NCI-H2227 treated with DMSO at 0.1 percent for 48 hours (cell line): Measurements from ENCODE around the gene BICRAL.
"Not testable (repeated sequence)": the region's sequence is repeated elsewhere in the genome, so short reads cannot be mapped to it uniquely, and the experiment has no call there.

ENCODE experiments used
- DNase-seq: peaks from one replicate; lab custom pipeline; 2025; lab: John Stamatoyannopoulos, UW

The BICRAL gene

DNA sequence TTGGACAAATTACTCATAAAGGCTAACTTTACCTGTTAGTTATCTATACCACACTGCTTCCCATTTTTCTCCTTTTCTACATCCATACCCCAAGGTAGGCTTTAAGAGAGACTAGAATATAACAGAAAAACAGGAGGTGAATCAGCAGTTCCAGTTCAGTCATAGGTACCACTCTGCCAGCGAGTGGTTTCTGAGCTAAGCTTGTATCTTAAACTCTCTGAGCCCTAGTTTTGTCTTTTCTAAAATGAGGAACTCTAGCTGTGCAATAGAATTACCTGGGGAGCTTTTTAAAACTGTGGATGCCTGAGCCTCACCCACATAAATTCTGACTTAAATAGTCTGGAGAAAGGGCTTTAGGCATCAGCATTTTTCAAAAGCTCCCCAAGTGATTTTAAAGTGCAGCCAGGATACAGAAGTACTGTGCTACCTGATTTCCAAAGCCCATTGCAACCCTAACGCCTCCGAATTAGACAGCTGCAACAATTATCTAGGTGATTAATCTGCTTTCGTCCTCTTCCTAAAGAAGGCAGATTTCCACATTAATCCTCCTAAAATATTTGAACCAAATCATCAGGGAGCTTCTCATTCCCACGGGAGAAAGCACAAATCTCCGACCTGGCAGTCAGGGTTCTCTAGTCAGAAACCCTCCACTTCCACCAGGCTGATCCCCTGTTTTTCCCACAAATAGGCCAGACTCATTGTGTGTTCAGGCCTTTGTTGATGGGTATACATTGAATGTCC is 60.2 kb downstream of the BICRAL start:
- DNase-seq, result no peak

DNA sequence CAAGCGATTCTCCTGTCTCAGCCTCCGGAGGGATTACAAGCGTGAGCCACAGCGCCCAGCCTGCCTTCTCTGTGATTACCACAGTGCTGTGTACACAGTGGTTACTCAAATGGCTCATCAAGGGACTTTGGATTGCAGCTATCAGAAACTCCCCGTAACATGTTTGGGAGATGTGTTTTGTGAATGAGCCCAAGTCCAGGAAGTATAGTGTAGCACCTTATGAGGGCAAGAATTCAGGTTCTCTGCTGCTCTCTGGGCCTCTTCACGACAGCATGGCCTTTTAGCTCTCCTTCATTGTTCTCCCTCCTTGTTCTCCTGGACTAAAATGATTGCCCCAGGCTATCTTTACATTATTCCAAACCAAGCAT is 63.5 kb downstream of the BICRAL start:
- no peak for DNase-seq

DNA sequence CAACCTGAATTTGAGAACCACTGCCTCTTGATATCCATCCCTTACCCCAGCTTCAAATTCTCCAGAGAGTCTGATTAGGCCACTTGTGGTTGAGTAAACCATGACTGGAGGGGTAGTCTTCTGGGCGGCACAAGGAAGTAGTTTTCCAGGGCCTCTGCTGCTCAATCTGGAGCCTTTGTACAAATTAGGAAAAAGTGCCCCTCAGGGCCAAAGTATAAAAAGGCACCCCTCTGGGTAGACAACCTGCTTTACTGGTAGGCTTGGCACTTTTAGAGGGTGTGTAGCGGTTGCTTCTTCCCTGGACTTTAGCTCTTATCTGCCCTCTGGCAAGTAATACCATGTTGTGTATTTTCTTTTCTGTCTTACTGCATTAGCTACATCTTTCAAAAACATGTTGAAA is 64.7 kb downstream of the BICRAL start:
- DNase-seq, result no peak

DNA sequence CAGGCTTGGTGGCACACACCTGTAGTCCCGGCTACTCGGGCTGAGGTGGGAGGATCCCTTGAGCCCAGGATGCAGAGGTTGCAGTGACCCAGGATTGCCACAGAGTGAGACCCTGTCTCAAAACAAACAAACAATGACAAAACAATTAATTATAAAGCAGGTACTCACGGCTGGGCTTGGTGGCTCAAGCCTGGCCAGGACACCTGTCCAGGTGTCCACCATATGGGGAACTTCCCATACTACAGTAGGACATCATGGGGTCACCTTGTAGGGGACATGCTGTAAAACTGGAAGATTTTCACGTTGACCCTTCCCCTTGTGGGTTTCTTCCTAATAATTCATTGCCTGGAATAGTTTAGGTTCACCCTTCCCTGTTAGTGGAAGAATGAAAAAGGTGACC is 66.8 kb downstream of the BICRAL start:
- no peak for DNase-seq

DNA sequence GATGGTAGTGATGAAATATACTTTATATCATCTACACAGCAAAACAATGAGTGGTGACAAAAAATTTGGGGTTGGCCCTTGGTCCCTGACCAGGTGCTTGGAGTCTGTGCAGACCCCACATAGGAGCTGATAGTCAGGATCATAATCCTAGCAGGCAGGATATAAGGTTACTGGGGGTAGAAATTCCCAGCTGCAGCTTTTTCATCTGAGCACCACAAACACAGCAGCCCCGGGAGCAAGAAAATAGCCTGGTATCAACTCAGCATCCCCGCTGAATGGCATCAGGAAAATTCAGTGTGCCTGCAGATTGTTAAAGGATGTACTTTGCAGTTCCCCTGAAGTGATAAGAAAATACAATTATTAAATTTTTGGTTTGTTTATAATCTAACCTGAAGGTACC is 69.7 kb downstream of the BICRAL start:
- no peak for DNase-seq

DNA sequence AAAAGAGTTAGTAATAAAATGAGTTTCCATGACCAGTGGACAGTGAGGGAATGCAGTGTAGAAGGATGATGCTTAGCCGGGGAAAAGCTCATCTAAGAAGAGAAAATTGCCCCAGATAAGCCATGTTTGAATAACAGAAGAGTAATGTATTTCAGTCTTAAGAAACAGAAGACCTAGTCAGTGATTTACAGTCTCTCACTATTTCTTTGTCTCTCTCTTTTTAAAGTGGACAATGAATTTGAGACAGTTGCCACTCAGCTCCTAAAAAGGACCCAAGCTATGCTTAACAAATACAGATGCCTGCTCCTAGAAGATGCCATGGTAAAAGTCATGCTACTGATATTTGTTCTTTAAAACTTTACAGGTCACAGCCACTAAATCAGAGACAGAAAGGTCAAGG is 78.2 kb downstream of the BICRAL start:
- DNase-seq, result no peak

DNA sequence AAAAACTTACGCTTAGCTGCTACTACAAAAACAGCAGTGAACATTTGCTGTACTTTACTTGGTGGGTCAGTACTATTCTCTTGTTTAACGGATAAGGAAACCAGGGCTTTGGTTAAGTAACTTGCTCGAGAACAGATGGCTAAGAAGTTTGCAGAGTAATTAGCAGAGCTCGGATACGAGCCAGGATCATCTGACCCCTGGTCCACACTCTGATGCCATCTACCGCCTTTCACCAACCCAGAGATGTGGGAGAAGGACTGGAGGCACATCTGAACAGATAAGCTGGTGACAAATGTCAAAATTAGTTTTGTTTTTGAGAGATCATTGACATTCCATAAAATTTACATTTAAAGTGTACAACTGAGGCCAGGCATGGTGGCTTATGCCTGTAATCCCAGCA is 78.6 kb downstream of the BICRAL start:
- no peak for DNase-seq

DNA sequence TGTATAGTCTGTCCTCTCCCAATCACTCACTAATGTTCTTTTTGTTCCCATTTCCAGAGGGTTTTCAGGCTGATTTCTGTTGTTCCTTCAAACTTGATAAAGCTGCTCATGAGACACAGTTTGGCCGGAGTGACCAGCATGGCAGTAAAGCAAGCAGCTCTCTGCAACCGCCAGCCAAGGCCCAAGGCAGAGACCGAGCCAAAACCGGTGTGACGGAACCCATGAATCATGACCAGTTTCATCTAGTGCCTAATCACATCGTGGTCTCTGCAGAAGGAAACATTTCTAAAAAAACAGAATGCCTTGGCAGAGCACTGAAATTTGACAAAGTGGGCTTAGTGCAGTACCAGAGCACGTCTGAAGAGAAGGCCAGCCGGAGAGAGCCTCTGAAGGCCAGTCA is 82.8 kb downstream of the BICRAL start:
- no peak for DNase-seq

DNA sequence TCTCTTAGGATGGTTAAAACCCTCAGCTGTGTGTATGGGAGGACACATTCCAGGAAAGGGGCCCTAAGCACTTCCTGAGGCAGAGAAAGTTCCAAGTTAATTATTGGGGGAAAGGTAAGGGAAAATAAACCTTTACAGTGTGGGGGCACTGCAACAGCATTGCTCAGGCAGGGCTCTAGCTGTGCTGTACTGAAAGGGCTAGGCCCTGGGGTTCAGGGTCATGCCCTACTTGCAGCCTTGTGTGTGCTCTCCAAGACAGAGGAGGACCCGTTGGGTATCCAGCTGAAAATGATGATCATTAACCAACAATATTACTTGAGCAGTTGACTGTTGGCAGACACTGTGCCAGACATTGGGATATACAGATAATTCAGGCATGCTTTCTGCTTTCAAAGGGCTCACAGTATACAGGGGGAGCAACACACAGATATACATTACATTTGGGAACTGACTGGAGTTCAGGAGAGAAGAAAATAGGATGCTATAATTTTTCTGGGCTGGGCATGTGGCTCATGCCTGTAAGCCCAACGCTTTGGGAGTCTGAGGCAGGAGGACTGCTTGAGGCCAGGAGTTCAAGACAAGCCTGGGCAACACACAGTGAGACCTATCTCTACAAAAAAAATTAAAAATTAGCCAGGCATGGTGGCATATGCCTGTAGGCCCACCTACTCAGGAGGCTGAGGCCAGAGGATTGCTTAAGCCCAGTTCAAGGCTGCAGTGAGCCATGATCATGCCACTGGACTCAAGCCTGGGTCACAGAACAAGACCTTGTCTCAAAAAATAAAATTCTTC is 88.5 kb downstream of the BICRAL start:
- no peak for DNase-seq

DNA sequence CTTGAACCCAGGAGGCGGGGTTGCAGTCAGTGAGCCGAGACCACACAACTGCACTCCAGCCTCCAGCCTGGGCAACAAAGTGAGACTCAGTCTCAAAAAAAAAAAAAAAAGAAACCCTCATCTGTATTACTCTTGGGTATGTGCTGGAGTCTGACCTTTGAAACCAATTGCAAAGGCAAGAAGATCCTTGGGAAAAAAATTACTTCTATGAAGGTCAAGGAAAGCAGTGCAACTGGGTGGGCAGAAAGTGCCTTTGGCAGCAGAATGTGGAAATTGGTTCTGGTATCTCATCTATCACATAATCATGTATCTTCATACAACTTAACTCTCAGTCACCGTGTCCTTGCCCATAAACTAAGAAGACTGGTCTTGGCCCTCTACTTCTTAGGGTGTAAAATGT is 89.9 kb downstream of the BICRAL start:
- DNase-seq, result no peak

DNA sequence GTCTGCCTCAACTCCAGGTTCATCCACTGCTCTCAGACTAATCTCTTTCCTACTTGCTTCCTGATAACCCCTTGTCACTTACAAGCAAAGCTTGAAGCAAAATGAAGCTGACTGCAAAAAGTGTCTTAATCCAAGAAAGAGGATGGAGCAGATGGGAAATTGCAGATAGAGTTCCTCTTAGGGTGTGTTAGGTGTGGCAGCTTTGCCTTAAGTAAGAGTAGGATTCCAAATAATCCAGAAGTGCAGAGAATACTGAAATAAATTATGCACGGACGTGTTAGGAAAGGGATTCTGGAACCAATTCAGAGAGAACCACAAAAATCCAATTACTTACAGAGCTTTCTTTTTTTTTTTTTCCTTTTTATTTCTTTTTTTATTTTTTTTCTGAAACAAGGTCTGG is 91.5 kb downstream of the BICRAL start:
- DNase-seq, result no peak

DNA sequence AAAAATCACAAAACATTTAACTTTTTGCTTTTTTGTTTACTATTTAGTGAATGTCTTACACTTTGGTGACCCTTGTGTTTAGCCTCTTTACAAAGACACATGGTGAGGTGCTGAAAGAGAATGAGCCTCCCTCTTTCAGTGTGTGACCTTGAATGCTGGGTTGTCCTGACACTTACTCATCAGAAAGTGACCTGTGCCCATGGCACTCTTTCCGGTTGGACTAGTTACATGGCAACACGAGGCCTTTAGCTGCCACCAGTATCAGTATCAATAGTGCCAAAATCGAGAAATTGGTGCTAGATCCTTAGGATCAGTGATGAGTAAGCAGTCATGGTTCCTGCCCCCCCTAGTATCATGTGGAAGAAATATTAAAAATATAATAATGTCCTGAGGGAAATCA is 95.8 kb downstream of the BICRAL start:
- DNase-seq, result no peak

DNA sequence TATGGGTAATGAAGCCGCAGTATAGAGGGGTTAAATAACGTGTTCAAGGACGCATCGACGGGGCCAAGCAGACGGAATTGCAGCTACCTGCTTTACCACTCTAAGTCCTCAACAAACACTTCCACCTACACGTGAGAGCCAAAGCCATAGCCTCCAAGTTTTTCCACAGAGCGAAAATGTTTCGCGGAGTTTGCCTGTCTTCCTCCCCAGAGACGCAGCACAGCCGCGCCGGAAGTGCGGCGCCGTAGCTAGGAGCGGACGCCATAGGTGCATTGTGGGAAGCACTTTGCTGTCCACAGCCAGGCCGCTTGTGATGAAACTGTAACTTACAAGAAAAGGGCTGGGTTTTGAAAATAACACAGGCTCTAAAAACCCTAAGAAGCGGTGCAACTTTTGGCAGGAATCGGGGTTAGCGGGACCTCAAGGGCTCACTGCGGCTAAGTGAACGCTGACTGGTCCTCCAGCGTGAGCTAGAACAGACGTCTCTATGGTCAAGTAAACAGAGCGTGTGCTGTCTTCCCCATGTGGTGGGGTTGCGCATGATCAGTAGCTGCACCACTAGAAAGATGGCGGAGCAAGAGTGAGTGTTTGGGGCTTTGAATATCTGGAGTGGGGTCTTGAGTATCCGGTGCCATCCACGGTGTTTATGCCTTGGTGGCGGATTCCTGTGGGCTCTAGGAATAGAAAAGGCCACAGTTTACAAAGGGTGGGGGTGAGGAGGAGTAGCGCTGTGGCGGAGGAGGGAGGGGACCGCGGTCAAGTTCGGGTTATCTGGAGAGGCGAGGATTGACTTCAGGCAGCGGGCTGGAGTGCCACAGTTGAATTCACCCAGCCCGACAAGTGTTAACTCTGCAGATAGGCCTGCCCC is 97.8 kb downstream of the BICRAL start, which contains the start of gene RPL7L1:
Gene RPL7L1, plus strand, starts transcription at position 245 of the 868 bp plus-strand sequence. Its CDS starts 295 bp downstream, at position 540.
- peak; percentile 97 for DNase-seq

DNA sequence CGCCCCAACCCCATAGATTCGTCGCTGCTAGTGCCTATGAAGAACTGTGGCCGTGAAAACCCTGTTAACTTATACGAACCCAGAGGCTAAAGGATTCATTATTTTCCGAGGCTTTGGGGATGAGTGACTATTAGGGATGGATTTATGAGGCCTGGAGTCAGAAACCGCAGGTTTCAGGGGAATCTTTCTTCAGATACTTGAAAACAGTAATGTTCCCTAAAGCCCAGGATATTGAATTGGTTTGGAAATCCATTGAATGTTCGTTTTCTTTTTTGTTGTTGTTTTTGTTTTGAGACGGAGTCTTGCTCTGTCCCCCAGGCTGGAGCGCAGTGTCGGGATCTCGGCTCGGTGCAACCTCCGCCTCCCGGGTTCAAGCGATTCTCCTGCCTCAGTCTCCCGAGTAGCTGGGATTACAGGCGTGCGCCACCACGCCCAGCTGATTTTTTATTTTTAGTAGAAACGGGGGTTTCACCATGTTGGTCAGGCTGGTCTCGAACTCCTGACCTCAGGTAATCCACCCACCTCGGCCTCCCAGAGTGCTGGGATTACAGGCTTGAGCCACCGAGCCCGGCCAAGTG is 98.5 kb downstream of the BICRAL start:
- not testable (repeated sequence) for DNase-seq

DNA sequence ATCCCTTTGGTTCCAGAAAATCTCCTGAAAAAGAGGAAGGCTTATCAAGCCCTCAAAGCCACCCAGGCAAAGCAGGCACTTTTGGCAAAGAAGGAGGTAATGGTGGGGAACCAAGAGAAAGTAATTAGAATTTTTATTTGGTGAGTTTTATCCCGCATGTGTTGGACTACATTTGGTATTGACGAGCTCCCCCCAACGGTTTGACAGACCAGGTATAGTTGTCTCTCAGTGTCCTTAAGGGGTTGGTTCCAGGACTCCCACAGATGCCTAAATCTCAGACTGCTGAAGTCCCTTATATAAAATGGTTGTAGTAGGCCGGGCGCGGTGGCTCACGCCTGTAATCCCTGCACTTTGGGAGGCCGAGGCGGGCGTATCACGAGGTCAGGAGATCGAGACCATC is 99.0 kb downstream of the BICRAL start:
- not testable (repeated sequence) for DNase-seq

DNA sequence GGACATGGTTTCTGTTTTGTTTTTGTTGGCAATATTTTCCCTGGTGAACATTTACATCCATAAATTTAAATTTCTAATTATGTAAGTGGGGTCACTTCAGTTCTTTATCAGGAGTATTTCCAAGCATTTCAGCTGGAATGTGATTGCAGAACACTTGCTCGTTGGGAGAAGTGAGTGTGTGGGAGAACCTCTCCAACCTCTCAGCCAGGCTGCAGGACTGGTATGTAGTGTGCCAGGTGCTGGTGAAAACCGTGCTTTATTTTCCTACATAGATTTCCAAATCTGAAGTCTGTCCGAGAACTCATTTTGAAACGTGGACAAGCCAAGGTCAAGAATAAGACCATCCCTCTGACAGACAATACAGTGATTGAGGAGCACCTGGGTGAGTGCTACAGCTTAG is 103.8 kb downstream of the BICRAL start:
- no peak for DNase-seq

DNA sequence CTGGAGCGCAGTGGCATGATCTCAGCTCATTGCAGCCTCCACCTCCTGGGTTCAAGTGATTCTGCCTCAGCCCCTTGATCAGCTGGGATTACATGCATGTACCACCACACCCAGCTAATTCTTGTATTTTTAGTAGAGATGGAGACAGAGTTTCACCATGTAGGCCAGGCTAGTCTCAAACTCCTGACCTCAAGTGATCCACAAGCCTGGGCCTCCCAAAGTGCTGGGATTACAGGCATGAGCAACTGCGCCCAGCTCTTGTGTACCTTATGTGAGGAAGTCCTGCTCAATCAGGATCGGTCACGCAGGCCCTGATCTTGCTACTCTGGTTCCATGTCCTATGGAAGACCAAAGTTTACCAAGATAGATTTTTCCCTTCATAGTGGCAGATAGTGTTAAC is 106.3 kb downstream of the BICRAL start:
- DNase-seq, result not testable (repeated sequence)

DNA sequence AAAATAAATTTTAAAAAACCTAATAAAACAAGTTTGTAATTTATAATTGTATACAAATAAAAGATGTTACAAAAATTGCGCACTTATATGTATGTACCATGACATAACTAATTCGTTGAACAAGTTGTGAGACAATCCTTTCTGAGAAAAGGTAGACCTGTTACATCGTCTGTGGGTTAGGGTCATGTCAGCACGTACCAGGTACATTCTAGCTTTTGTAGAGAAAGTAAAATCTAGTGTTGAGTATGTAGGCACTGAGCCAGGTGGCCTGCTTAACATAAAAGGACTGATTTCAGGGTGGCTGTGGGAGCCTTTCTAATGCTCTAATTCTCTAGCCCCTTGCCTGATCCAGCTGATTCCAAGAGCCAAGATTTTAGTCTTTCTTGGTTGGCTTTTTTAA is 108.0 kb downstream of the BICRAL start:
- DNase-seq, result no peak

DNA sequence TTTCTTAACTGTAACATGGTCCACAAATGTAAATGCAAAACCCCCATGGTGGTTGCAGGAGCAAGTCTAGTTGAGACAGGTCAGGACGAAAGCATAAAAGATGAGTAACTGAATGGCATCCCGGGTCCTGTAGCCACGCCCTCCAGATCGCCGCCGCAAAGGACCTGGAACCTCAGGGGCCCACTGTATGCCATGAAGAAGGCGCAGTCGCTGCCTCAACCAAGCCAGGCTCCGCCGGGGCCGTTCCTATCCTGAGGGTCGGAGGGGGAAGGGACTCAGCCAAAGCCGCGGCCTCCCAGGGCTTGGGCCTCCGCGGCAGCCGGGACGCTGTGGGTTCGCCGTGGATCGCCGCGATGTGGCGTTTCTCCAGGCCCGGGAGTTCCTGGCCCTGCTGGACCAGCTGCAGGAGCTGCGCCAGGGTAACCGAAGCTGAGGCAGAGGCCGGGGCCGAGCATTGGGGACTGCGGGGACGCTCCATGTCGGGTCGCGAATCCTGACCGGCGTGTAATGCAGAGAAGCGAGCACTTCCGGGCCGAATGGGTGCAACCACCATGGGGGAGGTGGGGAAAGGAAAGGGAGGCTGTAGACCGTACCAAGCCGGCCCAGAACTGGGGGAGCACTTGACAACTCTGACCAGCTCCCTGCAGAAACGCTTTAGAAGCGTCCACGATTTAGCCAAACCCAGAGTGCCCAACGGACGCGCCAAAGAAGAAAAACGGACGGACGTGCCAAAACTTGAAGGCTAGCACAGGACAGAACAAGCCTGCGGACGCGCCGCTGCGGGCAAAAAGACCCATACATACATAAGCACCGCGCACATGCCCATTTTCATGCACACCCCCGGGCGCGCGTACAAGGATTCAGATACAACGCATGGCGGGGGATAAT is 108.7 kb downstream of the BICRAL start:
- peak; percentile 72 for DNase-seq

DNA sequence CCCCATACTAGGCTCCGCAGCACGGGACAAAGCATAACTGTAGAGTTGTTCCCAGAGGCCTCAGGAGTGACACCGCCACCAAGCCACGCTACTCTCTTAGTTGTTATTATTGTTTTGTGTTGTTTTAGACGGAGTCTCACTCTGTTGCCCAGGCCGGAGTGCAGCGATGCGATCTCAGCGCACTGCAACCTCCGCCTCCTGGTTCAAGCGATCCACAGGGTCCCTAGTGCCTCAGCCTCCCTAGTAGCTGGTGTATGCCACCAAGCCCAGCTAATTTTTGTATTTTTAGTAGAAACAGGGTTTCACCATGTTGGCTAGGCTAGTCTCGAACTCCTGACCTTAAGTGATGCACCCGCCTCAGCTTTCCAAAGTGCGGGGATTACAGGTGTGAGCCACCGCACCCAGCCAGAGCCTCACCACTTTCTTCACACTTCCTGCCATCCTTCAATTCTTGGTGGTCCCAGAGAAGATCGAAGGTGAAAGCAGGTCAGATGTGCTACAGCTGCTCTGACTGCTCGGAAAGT is 109.4 kb downstream of the BICRAL start:
- no peak for DNase-seq
